A673 (cell line): Measurements from ENCODE around the gene CA6. TPM values are rescaled to one million over a fixed set of nuclear protein-coding genes. Genes with fewer than 3 reads are reported as not detected.

Experiments
- BruUV-seq: library from RNA; stranded (reverse); fragments of 400-500 nt; replicated peaks from 2 replicates; lab custom pipeline; 2021; lab: Mats Ljungman, UMichigan
- CTCF ChIA-PET: fragments of 300-600 bp; sonication (Branson Sonifier 250); formaldehyde crosslinking; loops from one replicate; lab custom pipeline; 2022; ENCODE audit warnings: antibody characterized with exemption; lab: Charles Lee
- POLR2A ChIA-PET: fragments of 300-600 bp; sonication (Branson Sonifier 250); formaldehyde crosslinking; loops from one replicate; lab custom pipeline; 2022; ENCODE audit warnings: antibody characterized with exemption; ENCODE audit not compliant: low non-redundant PET; lab: Charles Lee
- DNase-seq: peaks from one replicate; pipeline ENCODE4 v3.0.0-alpha.2; 2015; ENCODE audit warnings: low spot score
- H3K27ac ChIP-seq: fragments of 200-600 bp; sonication (generic); 2 replicates; pipeline ENCODE4 v1.5.1; 2016; ENCODE audit warnings: mixed run types, low read depth, mild to moderate bottlenecking, mixed read lengths, antibody characterized with exemption, low read length; ENCODE audit not compliant: poor library complexity, severe bottlenecking
- H3K27me3 ChIP-seq: fragments of 200-600 bp; sonication (generic); replicated peaks from 2 replicates; pipeline ENCODE4 v1.6.1; 2017; ENCODE audit warnings: mixed run types, low read depth, mild to moderate bottlenecking, mixed read lengths, antibody characterized with exemption, low read length; ENCODE audit not compliant: insufficient read depth, poor library complexity
- H3K36me3 ChIP-seq: fragments of 200-600 bp; sonication (generic); 2 replicates; pipeline ENCODE4 v1.6.1; 2016; ENCODE audit warnings: mixed run types, mild to moderate bottlenecking, mixed read lengths, antibody characterized with exemption, low read length; ENCODE audit not compliant: insufficient read depth, poor library complexity, severe bottlenecking
- H3K4me1 ChIP-seq: fragments of 200-600 bp; sonication (generic); 2 replicates; pipeline ENCODE4 v1.6.1; 2017; ENCODE audit warnings: mixed run types, mild to moderate bottlenecking, mixed read lengths, antibody characterized with exemption, low read length; ENCODE audit not compliant: insufficient read depth, poor library complexity, severe bottlenecking
- H3K4me3 ChIP-seq: fragments of 200-600 bp; sonication (generic); 2 replicates; pipeline ENCODE4 v1.5.1; 2016; ENCODE audit warnings: low read depth, mixed run types, mild to moderate bottlenecking, mixed read lengths, low read length; ENCODE audit not compliant: poor library complexity, severe bottlenecking
- H3K9me3 ChIP-seq: fragments of 200-600 bp; sonication (generic); 2 replicates; pipeline ENCODE4 v1.6.1; 2016; ENCODE audit warnings: mixed run types, low read depth, mild to moderate bottlenecking, mixed read lengths, antibody characterized with exemption, low read length; ENCODE audit not compliant: poor library complexity, severe bottlenecking
- EZH2 ChIP-seq: fragments of 200-600 bp; sonication (generic); IDR thresholded peaks from 2 replicates; pipeline ENCODE4 v1.6.1; 2017; ENCODE audit warnings: borderline replicate concordance, low read depth, mild to moderate bottlenecking, mixed read lengths, antibody characterized with exemption, low read length; ENCODE audit not compliant: poor library complexity, severe bottlenecking
- intact Hi-C: fragments of 100-400 bp; cut with micrococcal nuclease; formaldehyde crosslinking; loops from one replicate; pipeline ENCODE4 v1.10.0; 2022; ENCODE audit not compliant: unreplicated experiment
- total RNA-seq: library from RNA; stranded (reverse); gene quantifications from 2 replicates; pipeline ENCODE4 v1.2.3, GENCODE V29; 2021
- TF ChIP-seq, protein P1 (sequence below): fragments of 300-800, 200-600 bp; sonication (generic); conservative IDR thresholded peaks from 2 replicates; pipeline ENCODE4 v1.5.1; 2017; ENCODE audit warnings: low read depth, mild to moderate bottlenecking, antibody characterized with exemption, low read length, moderate library complexity, mixed read lengths

CA6 gene
- total RNA-seq, 1 experiment from 2014 or later, result not detected

DNA sequence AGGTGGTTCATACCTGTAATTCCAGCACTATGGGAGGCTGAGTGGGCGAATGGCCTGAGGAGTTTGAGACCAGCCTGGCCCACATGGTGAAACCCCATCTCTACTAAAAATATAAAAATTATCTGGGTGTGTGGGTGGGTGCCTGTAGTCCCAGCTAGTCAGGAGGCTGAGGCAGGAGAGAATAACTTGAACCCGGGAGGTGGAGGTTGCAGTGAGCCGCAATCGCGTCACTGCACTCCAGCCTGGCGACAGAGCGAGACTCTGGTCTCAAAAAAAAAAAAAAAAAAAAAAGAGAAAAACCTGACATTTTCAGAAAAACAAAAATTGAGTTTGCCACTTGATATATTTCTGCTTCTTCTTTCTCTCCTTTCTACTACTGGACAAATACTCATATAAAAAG is 24.3 kb downstream of the CA6 start:
- TF ChIP-seq EZH2, result no peak
- Histone ChIP-seq H3K27me3 (no peaks in the 10 kb centered on the region), H3K36me3 (no peaks in the 10 kb centered on the region), H3K9me3 (no peaks in the 10 kb centered on the region), H3K4me3 (no peak overlapping the region), H3K27ac (no peak overlapping the region), H3K4me1 (no peaks in the 10 kb centered on the region)
- no TSS peak for BruUV-seq
- ChIA-PET POLR2A (no interaction called here), CTCF (no interaction called here)
- no peak for DNase-seq
- intact Hi-C loops, result no loop called here

DNA sequence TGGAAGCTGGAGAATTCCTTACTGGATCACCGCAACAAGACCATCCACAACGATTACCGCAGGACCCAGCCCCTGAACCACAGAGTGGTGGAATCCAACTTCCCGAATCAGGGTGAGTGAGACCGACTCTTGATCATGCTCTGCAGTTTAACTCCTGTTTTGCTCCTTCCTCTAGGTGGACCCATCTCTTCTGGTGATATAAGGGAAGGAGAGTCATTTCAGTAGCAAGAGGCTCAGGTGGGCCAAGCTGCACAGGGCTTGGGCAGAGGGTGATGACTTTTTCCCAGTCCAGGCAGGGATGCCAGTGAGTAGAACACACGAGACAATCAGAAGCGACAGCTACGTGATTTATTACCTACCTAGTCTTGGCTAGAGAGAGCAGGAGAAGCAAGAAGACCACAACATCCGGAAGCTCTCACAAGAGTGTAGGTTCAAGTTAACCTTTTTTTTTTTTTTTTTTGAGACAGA is 25.2 kb downstream of the CA6 start:
- DNase-seq, result no peak
- no peaks in the 10 kb centered on the region for H3K9me3 ChIP-seq
- ChIA-PET CTCF (no interaction called here), POLR2A (no interaction called here)
- no peaks in the 10 kb centered on the region for H3K27me3 ChIP-seq
- TF ChIP-seq EZH2, result no peak
- TF ChIP-seq, protein P1, sequence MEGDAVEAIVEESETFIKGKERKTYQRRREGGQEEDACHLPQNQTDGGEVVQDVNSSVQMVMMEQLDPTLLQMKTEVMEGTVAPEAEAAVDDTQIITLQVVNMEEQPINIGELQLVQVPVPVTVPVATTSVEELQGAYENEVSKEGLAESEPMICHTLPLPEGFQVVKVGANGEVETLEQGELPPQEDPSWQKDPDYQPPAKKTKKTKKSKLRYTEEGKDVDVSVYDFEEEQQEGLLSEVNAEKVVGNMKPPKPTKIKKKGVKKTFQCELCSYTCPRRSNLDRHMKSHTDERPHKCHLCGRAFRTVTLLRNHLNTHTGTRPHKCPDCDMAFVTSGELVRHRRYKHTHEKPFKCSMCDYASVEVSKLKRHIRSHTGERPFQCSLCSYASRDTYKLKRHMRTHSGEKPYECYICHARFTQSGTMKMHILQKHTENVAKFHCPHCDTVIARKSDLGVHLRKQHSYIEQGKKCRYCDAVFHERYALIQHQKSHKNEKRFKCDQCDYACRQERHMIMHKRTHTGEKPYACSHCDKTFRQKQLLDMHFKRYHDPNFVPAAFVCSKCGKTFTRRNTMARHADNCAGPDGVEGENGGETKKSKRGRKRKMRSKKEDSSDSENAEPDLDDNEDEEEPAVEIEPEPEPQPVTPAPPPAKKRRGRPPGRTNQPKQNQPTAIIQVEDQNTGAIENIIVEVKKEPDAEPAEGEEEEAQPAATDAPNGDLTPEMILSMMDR, result no peak
- intact Hi-C loops, result no loop called here
- no peak overlapping the region for H3K27ac ChIP-seq
- H3K4me3 ChIP-seq, result no peak overlapping the region
- no peaks in the 10 kb centered on the region for H3K36me3 ChIP-seq
- no TSS peak for BruUV-seq
- H3K4me1 ChIP-seq, result no peaks in the 10 kb centered on the region

DNA sequence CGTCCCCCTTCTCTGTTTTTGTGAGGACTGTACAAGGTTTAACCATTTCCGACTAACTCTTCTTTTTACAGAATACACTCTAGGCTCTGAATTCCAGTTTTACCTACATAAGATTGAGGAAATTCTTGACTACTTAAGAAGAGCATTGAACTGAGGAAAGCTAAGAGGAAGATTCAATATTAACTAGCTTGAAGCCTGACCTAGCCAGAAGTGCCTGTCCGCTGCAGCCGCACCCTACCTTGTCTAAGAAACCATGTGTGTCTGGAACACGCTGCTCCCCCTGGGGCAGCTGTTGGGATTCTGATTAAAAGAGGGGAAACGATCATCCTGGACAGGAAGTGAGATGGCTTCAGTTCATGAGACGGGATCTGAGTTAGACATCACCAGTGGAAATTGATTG is 28.9 kb downstream of the CA6 start:
- H3K27ac ChIP-seq, result no peak overlapping the region
- no peaks in the 10 kb centered on the region for H3K36me3 ChIP-seq
- ChIA-PET CTCF (no interaction called here), POLR2A (no interaction called here)
- BruUV-seq, result no TSS peak
- no peak for TF ChIP-seq EZH2
- TF ChIP-seq, protein P1, result no peak
- no peaks in the 10 kb centered on the region for H3K4me1 ChIP-seq
- intact Hi-C loops, result no loop called here
- no peak overlapping the region for H3K4me3 ChIP-seq
- DNase-seq, result no peak
- no peaks in the 10 kb centered on the region for H3K27me3 ChIP-seq
- H3K9me3 ChIP-seq, result no peaks in the 10 kb centered on the region

DNA sequence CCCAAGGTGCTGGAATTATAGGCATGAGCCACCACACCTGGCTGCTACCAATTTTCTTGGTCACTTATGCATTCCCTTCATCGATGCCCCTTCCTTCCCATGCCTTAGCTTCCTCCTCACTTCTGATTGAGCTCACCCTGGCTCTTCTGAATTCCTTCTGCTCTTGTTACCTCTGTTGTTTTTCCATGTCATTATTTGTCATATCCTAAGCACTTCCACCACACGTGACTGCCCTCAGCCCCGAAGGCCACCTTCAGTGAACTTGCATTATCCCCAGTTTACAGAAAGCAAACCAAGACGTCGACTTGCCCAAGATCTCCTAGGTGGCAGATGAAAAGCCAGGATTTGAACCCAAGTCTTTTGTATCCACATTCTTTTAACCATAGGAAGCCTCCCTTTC is 30.7 kb downstream of the CA6 start:
- DNase-seq, result no peak
- Histone ChIP-seq H3K36me3 (no peaks in the 10 kb centered on the region), H3K4me1 (no peaks in the 10 kb centered on the region), H3K27ac (no peak overlapping the region), H3K4me3 (no peak overlapping the region), H3K27me3 (no peaks in the 10 kb centered on the region), H3K9me3 (no peaks in the 10 kb centered on the region)
- ChIA-PET POLR2A (interaction anchor here (0.5 kb wide), 1 partner anchor 216 kb away, joined by 5 read pairs; no protein-coding TSS in a partner anchor), CTCF (no interaction called here)
- intact Hi-C loops, result no loop called here
- no peak for TF ChIP-seq EZH2
- TF ChIP-seq, protein P1, result no peak
- no TSS peak for BruUV-seq
